HG02588 (cell line): ENCODE measurements around the gene SMCHD1.
"Not testable (repeated sequence)": the region's sequence is repeated elsewhere in the genome, so short reads cannot be mapped to it uniquely, and the experiment has no call there.

Experiments used
- ATAC-seq: cut with Tn5 transposase; IDR thresholded peaks from one replicate; pipeline ENCODE4 v1.9.1; 2021; ENCODE audit warnings: mild to moderate bottlenecking, moderate library complexity; ENCODE audit not compliant: unreplicated experiment

Gene SMCHD1

GRCh38 chr18:2715990-2716389 lies 60.5 kb downstream of the SMCHD1 start:
- ATAC-seq, result no peak

GRCh38 chr18:2716394-2717326 lies 61.1 kb downstream of the SMCHD1 start:
- ATAC-seq, result no peak

DNA sequence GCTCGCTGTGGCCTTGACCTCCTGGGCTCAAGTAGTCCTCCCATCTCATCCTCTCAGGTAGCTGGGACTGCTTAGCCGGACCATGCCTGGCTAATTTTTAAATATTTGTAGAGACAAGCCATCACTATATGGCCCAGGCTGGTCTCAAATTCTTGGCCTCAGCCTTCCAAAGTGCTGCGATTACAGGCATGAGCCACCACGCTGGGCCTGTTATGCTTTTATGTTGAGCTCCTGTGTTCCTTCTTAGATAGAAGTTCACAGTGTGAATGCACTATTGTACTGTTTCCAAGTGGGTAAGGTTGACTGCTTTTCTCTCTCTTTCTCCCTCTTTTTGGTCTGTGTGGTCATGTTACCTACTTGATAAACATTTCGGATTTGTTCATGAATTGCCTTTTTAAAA lies 61.9 kb downstream of the SMCHD1 start:
- no peak for ATAC-seq

DNA sequence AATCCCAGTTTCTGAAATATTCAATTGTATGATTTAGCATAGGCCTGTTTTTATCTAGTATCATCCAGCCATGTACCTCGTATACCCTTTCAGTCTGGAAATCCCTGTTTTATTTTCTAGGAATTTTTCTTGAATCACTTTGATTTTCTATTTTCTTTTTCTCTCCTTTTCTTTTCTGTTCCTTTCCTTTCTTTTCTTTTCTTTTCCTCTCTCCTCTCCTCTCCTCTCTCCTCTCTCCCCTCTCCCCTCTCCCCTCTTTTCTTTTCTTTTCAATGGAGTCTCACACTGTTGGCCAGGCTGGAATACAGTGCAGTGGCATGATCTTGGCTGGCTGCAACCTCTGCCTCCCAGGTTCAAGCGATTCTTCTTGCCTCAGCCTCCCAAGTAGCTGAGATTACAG lies 63.5 kb downstream of the SMCHD1 start:
- no peak for ATAC-seq

GRCh38 chr18:2723207-2723606 lies 67.7 kb downstream of the SMCHD1 start:
- ATAC-seq, result no peak

DNA sequence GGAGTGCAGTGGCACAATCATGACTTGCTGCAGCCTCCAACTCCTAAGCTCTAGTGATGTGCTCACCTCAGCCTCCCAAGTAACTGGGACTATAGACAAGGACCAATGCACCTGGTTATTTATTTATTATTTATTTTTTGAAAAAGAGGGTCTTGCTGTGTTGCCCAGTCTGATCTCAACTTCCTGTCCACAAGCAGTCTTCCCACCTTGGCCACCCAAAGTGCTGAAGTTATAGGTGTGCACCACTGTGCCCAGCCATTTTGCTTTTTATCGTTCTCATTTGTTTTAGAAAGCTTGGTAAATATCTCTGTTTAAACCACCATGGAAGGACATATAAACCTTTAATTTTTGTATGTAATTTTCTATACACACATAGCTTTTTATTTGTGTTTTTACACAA lies 74.2 kb downstream of the SMCHD1 start:
- no peak for ATAC-seq

- ATAC-seq, result no peak
These were observed 81.3 kb downstream of the SMCHD1 start for GRCh38 chr18:2736823-2737222.

DNA sequence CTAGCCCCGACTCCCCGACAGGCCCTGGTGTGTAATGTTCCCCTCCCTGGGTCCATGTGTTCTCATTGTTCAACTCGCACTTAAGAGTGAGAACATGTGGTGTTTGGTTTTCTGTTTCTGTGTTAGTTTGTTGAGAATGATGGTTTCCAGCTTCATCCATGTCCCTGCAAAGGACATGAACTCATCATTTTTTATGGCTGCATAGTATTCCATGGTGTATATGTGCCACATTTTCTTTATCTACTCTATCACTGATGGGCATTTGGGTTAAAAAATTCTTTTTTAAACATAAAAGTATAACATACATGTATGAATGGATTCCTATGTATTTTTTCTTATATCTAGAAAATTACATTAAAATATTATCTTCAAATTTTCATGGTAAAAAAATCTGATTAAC lies 84.6 kb downstream of the SMCHD1 start:
- ATAC-seq, result not testable (repeated sequence)

DNA sequence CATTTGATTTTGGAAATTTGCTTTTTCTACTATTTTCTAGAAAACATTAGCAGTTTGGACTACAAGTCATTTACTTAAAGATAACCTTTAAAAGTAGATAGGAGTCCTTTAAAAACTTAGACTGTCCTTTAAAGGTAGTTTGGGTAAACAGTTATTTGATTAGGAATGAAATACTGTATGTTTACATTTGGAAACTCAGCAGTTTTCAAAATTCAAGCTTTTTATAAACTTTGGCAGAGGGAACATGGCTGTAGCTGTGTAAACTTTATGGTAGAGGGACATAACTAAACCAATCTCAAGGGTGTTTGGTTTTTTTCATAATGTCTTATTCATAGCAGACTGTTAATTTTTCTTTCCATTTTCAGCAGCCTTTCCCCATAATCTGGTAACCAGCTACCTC lies 90.7 kb downstream of the SMCHD1 start:
- no peak for ATAC-seq

DNA sequence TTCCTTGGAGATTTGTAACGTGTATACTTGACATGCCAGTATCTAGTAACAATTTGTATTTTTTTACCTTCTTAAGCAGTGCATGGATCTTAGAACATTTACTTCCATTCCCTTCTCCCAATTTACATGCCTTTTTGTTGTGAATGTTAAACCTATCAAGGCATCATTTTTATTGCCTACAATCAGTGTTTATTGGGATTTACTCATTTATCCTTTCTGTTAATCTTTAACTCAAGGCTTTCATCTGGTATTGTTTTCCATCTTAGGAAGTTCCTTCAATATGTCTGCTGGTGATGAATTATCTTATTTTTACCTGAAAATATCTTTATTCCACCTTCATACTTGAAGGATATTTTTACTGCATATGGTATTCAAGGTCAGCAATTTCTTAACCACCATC lies 102.8 kb downstream of the SMCHD1 start:
- no peak for ATAC-seq

DNA sequence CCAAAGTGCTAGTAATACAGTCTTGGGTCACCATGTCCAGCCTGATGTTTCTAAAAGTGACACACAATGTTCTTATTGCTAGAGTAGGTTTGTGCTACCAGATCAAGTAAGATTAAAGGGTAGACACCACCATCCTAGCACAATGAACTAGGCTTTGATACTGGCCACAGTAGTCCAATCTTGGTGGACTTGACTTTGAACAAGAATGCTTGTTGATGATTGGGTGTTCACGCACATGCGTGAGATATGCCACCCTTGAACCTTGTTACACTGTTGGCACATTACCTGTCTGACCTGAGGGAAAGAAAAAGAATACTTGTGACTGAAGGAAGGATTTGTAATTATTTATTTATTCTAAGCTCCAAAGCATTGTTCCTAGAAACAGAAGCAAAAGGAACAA lies 119.1 kb downstream of the SMCHD1 start:
- ATAC-seq, result no peak

DNA sequence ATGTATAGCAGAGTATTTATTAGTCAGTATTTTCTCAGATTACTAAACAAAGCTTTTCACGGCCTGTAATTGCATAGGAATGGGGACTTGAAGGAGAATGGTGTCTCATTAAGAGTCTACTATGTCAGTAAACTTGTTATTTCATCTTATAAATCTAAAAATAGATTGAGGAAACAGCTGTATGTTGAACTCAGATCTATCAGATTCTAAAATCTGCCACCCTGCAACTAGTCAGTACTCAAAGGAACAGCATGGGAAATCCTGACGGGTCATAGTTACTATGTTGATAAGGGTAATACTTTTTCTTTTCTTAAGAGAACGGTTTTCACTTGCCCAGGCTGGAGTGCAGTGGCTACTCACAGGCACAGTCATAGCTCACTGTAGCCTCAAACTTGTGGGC lies 121.1 kb downstream of the SMCHD1 start:
- ATAC-seq, result no peak

DNA sequence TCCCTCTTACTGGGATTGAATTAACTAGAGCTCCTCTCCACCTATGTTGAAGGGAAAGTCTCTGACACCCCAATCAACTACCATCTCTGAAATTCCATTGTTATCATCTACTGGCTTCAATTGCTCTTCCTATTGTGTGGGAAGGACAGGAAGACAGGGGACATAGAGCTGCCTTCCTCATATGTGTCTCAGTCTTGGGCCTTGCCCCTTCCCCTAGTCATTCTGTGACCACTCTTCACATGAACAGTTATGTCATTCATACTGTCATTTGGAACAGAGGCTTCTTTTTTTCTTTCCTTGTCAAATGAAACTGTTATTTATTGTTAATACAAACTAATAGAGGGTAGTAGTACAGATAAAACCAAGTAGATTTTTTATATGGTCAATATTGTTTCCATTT lies 121.7 kb downstream of the SMCHD1 start:
- no peak for ATAC-seq

DNA sequence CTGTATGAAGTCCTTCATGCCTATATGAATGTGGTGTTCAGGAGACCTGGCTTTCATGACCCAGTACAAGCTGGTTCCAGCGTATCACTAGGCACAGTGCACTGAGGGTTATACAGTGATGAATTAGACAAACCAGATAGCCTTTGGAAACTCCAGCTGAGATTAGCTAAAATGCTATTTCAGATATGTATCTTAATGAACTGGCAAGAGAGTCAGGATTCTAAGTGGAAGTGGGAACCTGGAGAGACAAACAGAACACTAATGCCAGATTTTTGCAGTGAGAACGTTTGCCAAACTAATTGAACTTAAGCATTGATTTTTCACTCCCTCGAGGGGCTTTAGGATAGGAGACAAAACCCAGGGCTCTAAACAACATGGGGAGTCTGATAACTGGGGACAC lies 125.2 kb downstream of the SMCHD1 start:
- no peak for ATAC-seq

DNA sequence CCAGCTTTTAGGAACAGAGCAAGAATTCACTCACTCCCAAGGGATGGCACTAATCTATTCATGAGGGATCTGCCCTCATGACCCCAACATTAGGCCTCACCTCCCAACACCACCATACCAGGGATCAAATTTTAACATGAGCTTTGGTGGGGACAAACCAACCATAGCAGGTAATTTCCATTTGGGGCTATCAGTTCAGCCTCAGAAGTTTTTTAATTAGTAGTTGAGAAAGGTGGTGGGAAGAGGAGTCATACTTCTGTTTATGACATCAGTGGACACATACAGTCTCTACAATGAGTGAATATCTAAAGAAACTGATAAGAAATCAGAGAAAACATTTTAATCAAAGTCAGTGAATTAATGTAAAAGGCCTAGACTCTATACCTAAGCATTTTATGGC lies 131.7 kb downstream of the SMCHD1 start:
- ATAC-seq, result no peak

DNA sequence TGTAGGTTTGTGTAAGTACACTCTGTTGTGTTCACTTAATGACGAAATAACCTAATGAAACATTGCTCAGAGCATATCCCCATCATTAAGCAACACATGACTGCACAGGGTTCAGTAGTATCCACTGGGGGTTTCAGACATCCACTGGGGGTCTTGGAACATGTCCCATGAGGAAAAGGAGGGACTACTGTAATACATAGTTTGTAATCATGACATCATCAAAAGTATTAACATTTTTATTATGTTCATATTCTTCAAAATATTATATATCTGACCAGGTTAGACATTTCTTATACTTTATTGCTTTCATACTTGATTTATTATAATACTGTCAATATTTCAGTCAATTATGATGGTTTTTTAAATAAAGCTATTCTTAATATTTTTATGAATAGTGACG lies 136.9 kb downstream of the SMCHD1 start:
- no peak for ATAC-seq

- no peak for ATAC-seq
These were observed 138.6 kb downstream of the SMCHD1 start for GRCh38 chr18:2794159-2794558.

GRCh38 chr18:2797951-2798350 lies 142.4 kb downstream of the SMCHD1 start:
- ATAC-seq, result no peak

- no peak for ATAC-seq
These were observed 143.8 kb downstream of the SMCHD1 start for GRCh38 chr18:2799369-2799768.

DNA sequence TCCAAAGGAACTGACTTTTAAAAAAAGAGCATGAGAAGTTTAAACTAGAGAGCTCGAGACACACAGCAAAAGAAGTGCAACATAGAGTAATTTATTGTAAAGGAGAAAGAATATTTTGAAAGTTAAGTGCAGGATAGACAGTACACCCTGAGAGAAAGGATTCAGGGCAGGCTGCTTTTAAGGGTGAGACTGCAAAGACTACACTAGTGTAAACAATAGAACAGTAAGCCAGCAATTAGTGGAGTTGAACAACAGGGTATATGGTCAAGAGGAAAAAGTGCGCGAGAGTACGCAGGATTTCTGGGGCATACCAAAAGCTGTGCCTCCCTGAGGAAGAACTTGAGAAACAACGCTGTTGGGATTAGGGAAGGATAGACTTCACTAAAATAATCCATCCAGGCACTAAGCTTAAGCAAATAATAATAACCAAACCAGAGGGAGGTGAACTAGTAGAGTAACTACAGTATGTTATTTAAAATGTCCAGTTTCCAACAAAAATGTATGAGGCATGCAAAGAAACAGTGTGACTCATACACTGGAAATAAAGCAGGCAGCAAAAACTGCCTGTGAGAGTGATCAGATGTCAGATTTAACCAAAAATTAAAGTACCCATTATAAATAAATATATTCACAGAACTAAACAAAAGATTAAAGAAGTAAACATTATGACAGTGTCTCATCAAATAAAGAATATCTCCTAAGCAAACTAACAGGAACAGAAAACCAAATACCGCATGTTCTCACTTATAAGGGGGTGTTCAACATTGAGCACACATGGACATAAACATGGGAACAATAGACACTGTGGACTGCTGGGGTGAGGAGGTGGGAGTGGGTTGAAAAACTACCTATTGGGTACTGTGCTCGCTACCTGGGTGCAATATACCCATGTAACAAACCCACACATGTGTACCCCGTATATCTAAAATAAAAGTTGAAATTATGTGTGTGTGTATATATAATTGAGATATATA lies 150.7 kb downstream of the SMCHD1 start:
- ATAC-seq, result no peak

- ATAC-seq, result not testable (repeated sequence)
These were observed 153.1 kb downstream of the SMCHD1 start for GRCh38 chr18:2808640-2809039.
